Kidney epithelial cell (primary cell): ENCODE measurements around the gene PES1. TPM values are rescaled to one million over a fixed set of nuclear protein-coding genes. Genes with fewer than 3 reads are reported as not detected.
A peak's percentile ranks its signal among the peaks of the same experiment; 100 is the strongest.
"Not testable (repeated sequence)": the region's sequence is repeated elsewhere in the genome, so short reads cannot be mapped to it uniquely, and the experiment has no call there.

ENCODE experiments used
- DNase-seq: peaks from one replicate; pipeline ENCODE4 v3.0.0-alpha.2; 2010; ENCODE audit warnings: low read depth
- H3K27me3 ChIP-seq: 2 replicates; pipeline ENCODE4 v1.6.0; 2011; ENCODE audit warnings: low read length; ENCODE audit not compliant: control insufficient read depth, insufficient read depth
- H3K36me3 ChIP-seq: 2 replicates; pipeline ENCODE4 v1.5.1; 2011; ENCODE audit warnings: low read length; ENCODE audit not compliant: control insufficient read depth, insufficient read depth
- H3K4me3 ChIP-seq: 2 replicates; pipeline ENCODE4 v1.5.1; 2011; ENCODE audit warnings: low read depth, mild to moderate bottlenecking, control low read depth, low read length
- CTCF ChIP-seq: IDR thresholded peaks from 2 replicates; pipeline ENCODE4 v1.5.1; 2011; ENCODE audit warnings: mild to moderate bottlenecking, moderate library complexity, low read length, control low read depth, inconsistent platforms; ENCODE audit not compliant: insufficient read depth, poor library complexity, severe bottlenecking
- total RNA-seq: library from RNA; depleted of rRNA; stranded (reverse); fragments of >200 nt; gene quantifications from 2 replicates; pipeline ENCODE4 v1.2.3, GENCODE V29; 2015

PES1 gene
- total RNA-seq, 1 donor from 2014 or later, result 93.9 TPM

- Histone ChIP-seq H3K4me3 (no peak overlapping the region), H3K36me3 (no peaks in the 10 kb centered on the region), H3K27me3 (no peaks in the 10 kb centered on the region)
- no peak for TF ChIP-seq CTCF
- no peak for DNase-seq
Observed at GRCh38 chr22:30564045-30564760, 27.5 kb downstream of the PES1 start.

GRCh38 chr22:30562366-30562765 lies 29.3 kb downstream of the PES1 start:
- TF ChIP-seq CTCF, result no peak

GRCh38 chr22:30561402-30562189 lies 30.1 kb downstream of the PES1 start:
- H3K4me3 ChIP-seq, result no peak overlapping the region
- no peaks in the 10 kb centered on the region for H3K27me3 ChIP-seq
- no peaks in the 10 kb centered on the region for H3K36me3 ChIP-seq
- no peak for DNase-seq
- TF ChIP-seq CTCF, result no peak

More at GRCh38 chr22:30562366-30562765, 29.3 kb downstream of the PES1 start:
- no peaks in the 10 kb centered on the region for H3K36me3 ChIP-seq
- DNase-seq, result peak; percentile 21
- no peak overlapping the region for H3K4me3 ChIP-seq
- H3K27me3 ChIP-seq, result no peaks in the 10 kb centered on the region

DNA sequence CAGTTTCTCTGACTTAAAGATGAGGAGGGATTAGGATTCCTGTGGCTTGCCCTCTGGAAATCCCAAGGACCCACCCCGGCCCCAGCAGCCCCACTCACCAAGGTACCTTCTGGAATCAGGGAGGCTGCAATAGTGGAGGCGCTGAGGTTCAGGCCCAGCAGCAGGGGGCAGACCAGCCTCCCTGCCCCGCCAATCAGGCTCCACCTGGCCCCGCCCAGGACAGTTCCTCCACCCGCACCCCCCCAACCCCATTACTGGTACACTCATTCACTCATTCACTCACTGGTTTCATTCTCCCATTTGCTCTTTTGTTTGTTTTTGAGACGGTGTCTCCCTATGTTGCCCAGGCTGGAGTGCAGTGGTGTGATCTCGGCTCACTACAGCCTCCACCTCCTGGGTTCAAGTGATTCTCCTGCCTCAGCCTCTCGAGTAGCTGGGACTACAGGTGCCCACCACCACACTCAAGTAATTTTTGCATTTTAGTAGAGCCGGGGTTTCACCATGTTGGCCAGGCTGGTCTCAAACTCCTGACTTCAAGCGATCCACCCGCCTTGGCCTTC lies 31.0 kb downstream of the PES1 start:
- not testable (repeated sequence) for DNase-seq, H3K4me3 ChIP-seq, H3K36me3 ChIP-seq, H3K27me3 ChIP-seq
- TF ChIP-seq CTCF, result peak; percentile 18

GRCh38 chr22:30559889-30560288 lies 31.8 kb downstream of the PES1 start:
- H3K4me3 ChIP-seq, result no peak overlapping the region
- no peaks in the 10 kb centered on the region for H3K36me3 ChIP-seq
- DNase-seq, result no peak
- H3K27me3 ChIP-seq, result no peaks in the 10 kb centered on the region
- no peak for TF ChIP-seq CTCF
